ENCODE data around the gene DNAH5.

The DNAH5 gene

DNA sequence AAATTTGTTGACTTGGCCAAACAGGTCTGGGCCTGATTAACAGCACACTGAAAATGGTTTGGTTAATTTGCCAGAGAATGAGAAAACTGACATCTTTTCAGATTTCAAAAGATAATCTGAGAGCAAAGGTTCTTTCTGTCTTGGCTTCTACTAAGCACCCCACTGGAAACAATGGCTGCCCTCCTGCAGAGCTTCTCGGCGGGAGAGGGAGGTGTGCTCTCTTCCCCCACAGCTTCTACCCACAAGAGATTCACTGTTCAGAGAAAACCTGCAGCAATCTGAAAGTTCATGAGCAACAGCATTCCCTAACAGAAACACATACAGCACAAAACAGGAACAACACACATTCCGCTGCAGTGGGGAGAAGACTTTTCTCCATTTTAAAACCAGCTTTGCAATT is 3.0 kb downstream of the DNAH5 start:
- no peak for DNase-seq

DNA sequence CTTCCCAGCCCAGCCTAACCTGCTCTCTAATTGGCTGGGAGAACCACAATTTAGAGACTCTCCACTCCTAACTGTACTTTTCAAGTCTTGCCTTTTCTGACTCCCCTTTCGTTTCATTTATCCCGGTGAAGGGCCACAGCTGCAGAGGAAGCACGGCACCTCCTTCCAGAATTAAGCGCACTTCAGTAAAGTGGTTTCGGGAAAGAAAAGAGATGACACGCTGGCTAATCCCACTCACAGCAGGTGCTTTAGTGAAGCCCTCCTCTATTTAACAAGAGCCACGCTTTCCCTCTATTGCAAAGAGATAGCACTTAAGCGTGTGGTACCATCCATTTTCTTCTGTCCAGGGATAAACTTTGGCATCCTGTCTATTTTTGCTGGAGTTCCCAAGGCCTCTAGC is 4.8 kb downstream of the DNAH5 start:
- DNase-seq = no peak

DNA sequence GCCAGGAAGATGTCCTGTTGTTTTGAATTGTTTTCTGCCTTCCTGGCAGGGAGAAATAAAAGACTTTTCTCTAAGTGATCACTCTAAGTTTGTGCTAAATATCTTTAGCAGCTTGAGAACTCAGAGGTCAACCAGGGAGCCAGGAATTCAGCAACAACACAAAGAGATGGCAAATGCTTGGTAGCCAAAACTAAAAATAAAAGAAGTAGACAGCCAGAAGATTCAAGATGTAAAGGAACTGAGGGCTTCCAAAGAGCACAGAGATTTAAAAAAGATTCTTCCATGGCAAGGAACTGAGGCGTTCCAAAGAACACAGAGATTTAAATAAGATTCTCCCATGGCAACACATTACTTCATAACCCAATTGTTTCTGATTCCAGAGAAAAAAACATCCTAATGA is 9.6 kb downstream of the DNAH5 start:
- no peak for DNase-seq

DNA sequence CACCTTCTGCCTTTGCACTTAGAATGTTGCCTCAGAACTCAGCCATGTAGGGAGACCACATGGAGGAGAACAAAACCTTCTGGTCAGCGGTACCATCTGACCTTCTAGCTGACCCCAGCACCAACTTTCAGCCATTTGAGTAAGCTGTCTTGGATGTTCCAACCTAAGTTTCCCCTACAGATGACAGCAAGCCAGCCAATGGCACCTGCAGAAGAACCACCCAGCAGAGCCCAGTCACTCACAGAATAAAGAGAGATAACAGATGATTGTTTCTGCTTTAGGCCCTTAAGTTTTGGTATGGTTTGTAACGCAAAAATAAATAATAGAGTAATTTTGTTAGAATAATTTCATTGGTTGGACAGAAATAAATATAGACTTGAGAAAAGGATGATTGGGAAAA is 10.4 kb downstream of the DNAH5 start:
- DNase-seq = no peak

DNA sequence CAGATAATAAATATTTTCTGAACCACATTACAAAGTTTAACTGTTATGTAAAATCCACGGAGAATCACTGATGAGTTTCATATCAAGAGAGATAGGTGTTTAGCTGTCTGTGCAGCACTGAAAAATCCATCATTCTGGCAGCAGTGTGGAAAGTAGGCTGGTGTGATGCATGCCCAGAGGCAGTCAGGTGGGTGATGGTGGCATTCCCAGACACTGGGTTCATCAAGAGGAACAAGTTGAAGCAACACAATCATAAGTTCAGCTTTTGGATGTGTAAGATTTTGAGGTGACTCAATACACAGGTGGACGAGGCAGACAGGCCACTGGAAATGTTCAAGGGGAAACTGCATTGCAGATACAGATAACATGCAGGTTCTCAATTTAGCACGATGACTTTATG is 11.9 kb downstream of the DNAH5 start:
- no peak for DNase-seq

DNA sequence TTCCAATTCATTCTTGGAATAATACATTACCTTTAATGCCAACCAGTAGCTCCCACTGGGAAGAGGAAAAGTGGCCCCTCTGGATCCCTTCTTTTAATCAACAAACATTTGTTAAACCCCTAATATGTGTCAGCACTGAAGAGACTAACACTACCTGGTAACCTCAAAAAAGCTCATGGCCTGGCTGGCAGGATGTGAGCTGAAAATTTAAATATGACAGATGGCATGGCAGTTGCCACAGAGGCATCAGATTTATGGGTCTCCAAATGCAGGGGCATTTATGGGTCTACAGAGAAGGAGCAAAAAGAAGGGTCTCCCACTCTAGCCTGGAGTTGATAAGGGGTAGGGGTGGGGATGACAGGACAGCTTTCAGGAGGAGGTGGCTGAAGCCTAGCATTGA is 12.5 kb downstream of the DNAH5 start:
- DNase-seq = no peak

DNA sequence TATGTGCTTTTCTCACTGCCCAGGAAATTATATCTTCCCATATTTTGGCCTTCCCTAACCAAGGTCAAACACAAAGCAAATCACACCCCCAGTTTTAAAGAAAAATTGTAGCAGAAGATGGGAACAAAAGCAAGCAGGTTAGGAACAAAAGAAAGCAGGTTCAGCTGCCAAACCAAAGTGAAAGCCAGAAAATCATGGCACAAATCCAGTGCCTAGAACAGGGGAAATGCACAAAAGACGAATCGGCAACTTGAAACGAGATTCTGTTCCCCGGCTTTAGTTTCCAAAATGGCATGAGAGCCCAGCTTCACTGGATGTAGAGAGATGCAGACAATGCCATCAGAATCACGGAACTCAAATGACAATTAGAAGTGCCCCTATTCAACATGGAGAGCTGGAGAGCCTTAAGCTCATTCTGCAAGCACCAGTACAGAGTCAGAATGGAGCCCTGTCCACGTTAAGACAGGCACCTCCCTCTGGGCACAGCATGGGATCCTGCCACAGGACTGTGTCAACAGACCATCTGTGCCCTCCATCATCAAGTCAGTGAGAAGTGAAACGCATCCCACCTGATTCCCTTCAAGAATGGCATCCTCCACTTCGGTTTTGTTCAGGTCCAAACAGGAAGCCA is 13.8 kb downstream of the DNAH5 start:
- no peak for DNase-seq

DNA sequence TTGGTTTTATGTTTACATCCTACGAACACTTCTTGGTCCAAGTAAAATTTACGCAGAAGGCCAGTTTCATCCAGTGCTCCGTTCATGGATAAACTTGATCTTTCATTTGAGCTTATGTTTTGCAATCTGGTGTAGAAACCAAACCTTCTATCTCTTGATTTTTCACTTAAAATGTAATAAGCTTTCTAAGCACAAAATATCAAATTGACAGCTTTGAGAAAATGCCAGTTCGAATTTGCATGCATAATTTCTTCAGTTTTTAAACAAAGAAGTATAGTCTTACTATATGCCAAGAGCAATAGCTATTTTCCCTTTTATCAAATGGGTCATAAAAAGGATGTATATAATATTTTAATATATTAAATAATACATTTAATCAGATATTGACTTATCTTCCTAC is 17.8 kb downstream of the DNAH5 start:
- DNase-seq = no peak

DNA sequence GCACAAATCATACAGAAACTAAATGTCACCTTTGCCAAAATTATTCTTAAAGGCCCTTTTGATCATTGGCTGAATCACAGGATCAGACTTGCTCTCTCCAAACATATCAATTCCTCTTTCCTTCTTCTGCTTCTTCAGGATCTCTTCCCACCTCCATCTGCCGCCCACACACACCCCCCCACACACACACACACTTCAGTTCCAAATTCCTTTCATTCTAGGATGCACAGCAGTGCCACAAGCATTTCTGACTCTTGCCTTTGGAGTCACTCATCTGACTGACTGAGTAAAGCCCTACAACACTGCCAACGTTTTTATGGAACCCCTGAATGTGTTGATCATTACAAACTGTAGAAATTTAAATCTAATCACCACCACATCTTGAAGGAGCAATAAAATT is 22.9 kb downstream of the DNAH5 start:
- DNase-seq = no peak

DNA sequence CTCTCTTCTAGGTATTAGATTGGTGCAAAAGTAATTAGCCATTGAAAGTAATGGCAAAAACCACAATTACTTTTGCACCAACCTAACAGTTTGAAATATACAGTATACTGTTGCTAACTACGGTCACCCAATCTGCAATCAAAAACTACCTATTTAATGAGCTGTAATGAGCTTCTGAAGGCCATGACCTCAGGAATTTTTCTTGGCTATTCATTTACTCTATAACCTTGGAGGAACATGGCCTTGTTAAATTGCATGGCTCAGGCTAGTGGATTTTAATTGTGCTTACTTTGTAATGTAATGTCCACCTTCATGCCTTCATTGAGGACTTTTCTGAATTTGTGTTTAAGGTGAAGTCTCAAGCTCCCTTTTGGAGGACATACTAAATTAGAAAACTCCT is 24.7 kb downstream of the DNAH5 start:
- no peak for DNase-seq

DNA sequence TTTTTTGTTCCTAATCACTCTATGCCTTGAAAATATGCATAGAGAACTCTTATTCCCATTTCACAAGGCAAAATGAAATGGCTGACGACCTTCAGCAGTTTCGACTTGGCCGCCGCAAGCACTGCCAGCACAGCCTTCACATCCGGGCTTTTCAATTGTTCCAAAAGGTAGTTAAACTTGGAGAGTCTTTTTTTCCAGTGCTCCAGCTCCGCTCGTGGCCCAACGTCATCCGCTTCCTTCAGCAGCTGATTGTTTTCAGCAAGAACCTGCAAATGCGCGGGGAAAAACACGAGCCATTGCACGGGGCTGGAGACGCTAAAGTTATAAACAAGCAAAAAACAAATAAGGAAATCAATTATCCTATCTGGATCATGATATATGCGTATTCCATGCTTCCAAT is 25.4 kb downstream of the DNAH5 start:
- DNase-seq = no peak

DNA sequence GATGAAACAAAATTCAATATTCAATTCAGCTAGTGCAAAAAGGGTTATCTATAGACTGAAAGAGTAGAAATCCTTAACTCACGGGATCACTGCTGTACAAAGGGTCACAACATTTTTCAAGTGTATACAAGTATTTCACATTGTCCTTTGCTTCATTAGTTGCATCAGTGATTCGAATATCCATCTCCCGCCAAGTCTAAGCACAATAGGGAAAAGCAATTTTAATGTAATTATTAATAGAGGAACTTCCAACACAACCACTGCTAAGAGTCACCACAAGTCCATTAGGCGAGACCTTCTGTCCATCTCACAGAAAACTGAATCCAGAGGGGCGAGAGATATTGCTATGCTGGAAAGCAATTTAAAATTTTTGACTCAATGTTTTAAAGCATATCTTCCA is 27.4 kb downstream of the DNAH5 start:
- no peak for DNase-seq

DNA sequence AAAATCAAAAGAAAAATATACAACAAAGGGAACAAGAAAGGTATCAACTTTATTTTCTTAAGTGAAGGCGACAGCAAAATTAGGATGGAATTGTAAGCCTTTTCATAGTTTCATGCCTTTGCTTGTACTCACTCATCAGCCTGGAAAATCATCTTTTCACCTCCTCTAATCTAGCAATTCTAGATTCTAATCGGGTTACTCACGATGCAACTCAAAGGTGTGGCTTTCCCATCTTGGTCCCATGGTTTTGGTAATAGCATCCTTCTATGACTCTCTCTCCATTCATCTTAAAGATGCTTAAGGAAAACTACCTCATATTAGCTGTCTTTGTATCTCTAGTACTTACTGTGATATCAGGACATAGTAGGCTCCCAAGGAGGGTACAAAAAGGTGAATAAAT is 30.5 kb downstream of the DNAH5 start:
- no peak for DNase-seq

DNA sequence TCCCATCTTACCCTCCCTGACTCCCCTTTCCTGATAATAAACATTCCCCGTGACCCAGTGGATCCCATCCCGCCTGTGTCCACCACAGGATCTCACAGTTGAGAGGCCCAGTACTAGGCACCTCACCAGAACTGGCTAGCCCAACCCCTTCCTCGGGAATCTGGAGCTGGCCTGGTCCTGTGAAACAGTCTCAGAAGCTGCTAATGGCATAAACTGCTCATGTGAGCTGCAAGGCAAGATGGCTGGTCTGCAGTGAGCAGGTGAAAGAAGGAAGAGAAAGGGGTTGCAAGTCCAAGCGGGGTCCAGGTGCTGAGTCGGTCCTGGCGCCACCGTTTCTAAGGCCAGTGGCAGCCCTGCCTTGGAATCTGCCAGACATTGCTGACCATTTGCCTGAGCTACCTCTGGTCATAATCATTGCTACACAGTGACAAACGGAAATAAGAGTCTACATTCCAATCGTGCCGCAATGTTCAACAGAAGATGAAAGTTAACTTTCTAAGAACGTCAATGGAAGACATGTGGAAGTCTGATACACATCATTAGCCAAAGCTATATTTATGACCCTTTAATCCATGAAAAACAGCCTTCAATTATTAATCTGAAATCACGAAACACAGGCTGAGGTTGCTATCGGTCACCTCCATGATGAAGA is 33.7 kb downstream of the DNAH5 start:
- no peak for DNase-seq

DNA sequence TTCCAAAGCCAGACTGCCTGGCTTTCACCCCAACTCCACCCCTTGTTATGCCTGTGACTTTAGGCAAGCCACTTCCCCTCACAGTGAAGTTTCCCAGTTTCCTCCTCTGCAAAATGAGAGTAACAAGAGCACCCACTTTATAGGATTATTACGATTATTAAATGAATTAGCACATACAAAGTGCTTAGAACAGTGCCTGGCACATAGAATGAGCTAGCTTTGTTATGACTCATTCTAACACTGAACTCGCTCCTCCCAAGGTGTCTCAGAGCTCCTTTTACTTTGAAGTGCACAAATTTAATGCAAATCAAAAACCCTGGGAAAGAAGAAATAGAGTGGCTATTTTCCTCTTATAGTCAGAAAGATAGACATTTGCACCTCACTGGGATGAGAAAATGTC is 34.3 kb downstream of the DNAH5 start:
- no peak for DNase-seq

DNA sequence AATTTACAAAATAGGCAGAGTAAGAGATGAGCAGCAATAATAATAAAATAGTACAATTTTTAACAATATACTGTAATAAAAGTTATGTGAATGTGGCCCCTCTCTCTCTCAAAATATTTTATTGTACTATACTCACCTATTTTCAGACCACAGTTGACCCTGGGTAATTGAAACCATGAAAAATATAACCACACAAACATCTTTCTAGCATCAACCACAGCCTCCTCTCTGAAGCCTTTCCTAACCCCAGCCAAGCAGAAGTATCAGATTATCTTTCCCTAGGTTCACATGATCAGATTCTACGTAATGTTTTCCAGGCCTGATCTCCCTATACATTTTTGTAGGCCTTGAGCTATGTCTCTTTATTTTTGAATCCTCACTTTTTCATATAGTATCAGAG is 35.2 kb downstream of the DNAH5 start:
- DNase-seq = no peak

DNA sequence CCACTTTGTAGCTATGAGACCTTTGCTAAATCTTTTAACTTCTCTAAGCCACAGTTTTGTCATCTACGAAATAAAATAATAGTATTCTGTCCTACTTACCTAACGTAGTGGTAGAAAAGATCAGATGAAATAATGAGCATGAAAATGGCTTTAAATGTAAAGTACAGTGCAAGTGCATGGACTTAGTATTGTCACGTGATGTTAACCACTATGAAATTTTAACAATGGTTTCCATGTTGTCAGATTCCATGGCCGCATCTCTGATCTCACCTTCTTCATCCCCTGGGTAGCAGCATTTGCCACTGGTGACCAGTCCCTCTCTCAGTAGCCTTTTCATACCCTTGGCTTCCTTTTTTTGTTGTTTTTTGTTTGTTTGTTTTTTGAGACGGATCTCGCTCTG is 45.9 kb downstream of the DNAH5 start:
- DNase-seq = no peak

DNA sequence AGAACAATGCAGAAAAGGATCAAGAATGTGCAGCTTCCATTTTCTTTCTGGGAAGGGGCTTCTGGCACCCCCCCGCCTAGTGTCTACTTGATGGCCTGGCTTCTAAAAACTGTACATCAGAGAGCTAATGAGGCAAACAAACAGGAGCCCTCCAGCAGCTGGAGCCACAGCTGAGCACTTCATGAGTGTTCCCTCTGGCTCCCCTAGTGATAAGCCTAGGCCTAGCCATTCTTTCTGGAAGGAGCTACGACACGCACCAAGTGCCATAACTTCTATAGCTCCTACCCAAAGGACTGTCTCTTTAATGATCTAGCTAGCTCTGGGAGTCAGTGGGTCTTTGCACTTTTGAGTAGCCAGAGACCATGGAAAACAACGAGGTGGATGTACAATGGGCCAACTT is 66.1 kb downstream of the DNAH5 start:
- no peak for DNase-seq

DNA sequence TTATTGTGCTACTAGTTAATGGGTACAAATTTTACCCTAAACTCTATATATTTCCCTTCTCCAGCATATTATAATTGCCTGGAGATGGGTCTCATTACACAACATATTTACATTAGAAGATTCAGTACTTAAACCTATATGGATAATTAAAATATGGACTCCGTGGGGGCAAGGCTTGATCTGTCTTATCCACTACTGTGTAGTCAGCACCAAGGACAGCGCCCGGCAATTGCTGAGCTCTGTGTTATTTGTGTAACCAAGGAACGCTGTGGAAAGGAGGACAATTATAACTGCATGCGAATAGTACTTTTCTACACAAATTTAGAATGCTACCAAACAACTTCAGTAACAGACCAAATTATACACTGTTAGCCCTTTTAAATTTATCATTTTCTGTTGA is 77.7 kb downstream of the DNAH5 start:
- no peak for DNase-seq

DNA sequence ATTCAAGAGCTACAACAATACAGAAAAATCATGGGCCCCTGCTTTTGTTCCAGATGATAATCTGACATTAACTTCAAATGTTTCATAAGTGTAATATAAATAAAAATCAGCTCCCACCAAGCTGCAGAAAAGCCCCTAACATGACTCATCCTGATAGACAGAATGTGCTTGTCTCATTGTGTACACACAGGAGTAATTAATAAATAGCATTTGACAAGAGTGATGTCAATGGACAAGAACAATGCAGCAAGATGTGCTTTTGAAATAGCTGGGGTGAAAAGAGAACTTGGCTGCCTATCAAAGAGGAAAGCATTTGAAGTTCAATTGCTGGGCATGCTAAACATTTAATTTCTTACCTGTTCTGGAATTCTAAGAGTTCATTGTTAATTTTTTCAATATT is 79.2 kb downstream of the DNAH5 start:
- DNase-seq = no peak

DNA sequence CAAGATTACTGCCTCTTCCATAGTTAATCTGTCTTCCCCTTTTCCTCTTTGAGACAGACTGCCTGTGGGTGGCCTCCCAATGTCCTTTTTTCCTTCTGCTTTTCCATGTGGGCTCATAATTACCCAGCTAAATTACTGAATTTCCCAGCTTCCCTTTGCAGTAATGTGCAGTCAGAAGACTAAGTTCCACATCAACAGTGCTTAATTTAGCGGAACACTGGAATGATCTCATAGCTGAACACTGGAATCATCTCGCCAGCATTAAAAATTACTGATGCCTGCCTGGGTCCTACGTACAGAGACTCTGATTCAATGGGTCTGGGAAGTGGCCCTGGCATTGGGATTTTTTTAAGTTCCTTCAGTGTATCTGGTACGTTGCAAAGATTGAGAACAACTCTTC is 84.3 kb downstream of the DNAH5 start:
- no peak for DNase-seq

DNA sequence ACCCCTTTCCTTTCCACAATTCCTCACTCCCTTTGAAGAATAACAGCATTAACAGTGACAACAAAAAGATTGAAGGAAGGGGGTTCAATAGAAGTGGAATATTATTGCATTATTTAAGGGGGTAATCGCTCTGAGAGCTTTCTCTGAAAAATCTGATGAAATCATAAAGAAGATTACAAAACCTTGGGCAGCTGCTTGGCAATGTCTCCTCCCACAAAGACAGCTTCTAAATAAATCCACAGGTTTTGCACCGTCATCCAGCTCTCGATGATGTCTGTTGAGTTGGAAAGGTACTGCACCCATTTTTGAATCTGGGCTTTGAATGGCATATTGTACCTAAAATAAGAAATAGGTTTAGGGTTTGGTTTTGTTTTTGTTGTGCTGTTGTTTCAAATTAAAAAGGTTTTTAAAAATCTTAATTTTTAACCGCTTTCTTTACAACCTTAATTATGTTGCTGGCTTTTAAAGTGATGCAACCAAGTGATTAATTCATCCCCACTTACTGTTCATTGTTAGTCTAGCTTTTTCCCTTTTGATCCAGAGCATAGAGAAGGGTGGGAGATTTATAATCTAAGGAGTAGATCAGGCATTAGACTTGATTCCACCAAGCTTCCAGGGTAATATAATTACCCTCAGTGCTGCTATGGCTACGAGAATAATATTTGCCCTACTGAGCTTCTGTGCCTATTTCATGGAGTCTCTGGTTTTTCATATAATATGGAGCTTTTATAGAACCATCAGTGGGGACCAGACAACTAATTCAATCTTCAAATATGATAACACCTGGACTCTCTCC is 85.0 kb downstream of the DNAH5 start:
- no peak for DNase-seq

DNA sequence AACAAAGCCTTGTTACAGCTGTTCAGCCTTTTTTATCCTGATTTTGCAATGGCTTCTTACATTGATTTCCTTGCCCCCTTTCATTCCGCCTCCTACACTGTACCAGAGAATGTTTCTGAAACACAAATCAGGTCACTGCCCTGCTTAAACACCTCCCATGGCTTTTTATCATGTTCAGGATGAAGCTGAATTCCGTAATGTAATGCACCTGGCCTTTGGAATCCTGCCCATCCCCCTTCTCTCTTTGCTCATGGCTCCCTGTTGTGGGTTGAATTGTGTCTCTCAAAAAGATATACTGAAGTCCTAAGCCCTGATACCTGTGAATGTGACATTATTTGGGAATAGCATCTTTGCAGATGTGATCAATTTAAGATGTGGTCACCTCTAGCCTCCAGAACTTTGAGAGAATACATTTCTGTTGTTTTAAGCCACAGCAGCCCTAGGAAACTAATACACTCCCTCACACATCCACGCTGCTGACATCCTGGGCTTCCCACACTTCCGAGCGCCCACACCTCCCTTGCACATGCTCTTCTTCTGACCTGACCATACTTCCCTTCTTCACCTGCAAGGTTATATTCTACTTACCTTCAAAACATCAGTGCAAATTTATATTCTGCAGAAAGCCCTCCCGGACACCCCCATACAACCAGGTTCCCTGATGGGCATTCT is 101.2 kb downstream of the DNAH5 start:
- DNase-seq = no peak

DNA sequence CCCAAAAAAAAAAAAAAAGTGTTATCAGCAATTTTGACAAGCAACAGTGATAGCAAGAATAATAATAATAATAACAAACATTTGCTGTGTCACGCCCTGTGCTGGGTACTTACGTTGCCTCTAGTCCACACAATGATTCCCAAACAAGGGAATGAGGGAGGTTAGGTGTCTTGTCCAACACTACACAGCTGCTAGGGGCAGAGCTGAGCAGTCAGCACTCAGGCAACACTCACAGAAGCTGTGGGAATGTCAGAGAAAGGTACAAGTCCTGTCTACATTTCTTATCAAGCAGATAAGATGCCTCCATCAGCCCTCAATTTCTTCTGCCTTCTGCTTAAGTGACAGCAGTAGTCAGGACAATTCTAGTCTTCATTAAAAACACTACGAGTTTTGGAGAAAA is 111.0 kb downstream of the DNAH5 start:
- DNase-seq = no peak

Data from 8988T (cell line).